ENCODE measurements around the gene PPP4R3A. TPM values are rescaled to one million over a fixed set of nuclear protein-coding genes. Genes with fewer than 3 reads are reported as not detected.

Gene PPP4R3A
- total and polyA plus RNA-seq, 2 experiments from 2014 or later, result 47.6 to 85.7 TPM

DNA sequence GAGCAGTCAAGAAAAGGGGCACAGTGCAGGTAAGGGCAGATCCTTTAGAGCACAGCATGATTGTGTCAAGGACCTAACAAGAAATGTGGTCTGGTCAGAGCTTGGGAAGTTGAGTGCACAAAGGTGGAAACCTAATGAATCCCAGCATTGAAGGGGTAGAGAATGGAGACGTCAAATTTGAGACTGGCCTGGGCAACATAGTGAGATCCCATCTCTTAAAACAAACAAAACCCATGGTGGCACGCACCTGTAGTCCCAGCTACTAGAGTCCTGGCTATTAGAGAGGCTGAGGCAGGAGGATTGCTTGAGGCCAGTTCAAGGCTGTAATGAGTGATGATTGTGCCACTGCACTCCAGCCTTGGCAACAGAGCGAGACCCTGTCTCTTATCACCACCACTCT is 55.5 kb downstream of the PPP4R3A start:
- H3K4me1 ChIP-seq (ENCODE audit: insufficient read depth), result no peaks in the 10 kb centered on the region
- H3K36me3 ChIP-seq (replicated peaks; ENCODE audit: insufficient read depth, low read depth), result no peaks in the 10 kb centered on the region
- no peak overlapping the region for H2AFZ ChIP-seq
- H3K9me3 ChIP-seq (ENCODE audit: low read depth), result no peaks in the 10 kb centered on the region
- H3K9me2 ChIP-seq (replicated peaks; ENCODE audit: insufficient read depth), result no peaks in the 10 kb centered on the region
- H3K4me2 ChIP-seq, result no peak overlapping the region
- WGBS (ENCODE audit: low lambda C conversion rate, missing lambda C conversion rate), result 98% methylated on average over 3 of the region's 3 CpGs
- H3K27ac ChIP-seq, result no peak overlapping the region
- no peak for TF ChIP-seq EZH2 (IDR thresholded peaks at IDR 0.05; ENCODE audit: borderline replicate concordance)
- no peak for TF ChIP-seq EZH2phosphoT487 (IDR thresholded peaks at IDR 0.05; ENCODE audit: low read depth, severe bottlenecking, unreplicated experiment)
- TF ChIP-seq CTCF (IDR thresholded peaks at IDR 0.05; ENCODE audit: poor library complexity), result no peak
- no peaks in the 10 kb centered on the region for H3K79me2 ChIP-seq
- no peak for DNase-seq (ENCODE audit: low spot score)
- no peaks in the 10 kb centered on the region for H3K27me3 ChIP-seq
- H3K4me3 ChIP-seq, result no peak overlapping the region
- H4K20me1 ChIP-seq (ENCODE audit: insufficient read depth, poor library complexity, severe bottlenecking), result no peaks in the 10 kb centered on the region

GRCh38 chr14:91454155-91454554 is 56.0 kb downstream of the PPP4R3A start:
- Histone ChIP-seq H3K36me3 (replicated peaks; ENCODE audit: insufficient read depth, low read depth) (no peaks in the 10 kb centered on the region), H3K27me3 (no peaks in the 10 kb centered on the region), H3K27ac (no peak overlapping the region), H3K4me3 (no peak overlapping the region), H4K20me1 (ENCODE audit: insufficient read depth, poor library complexity, severe bottlenecking) (no peaks in the 10 kb centered on the region), H3K9me2 (replicated peaks; ENCODE audit: insufficient read depth) (no peaks in the 10 kb centered on the region), H3K4me2 (no peak overlapping the region), H3K4me1 (ENCODE audit: insufficient read depth) (no peaks in the 10 kb centered on the region), H3K9me3 (ENCODE audit: low read depth) (no peaks in the 10 kb centered on the region), H3K79me2 (no peaks in the 10 kb centered on the region), H2AFZ (no peak overlapping the region)
- TF ChIP-seq EZH2 (IDR thresholded peaks at IDR 0.05; ENCODE audit: borderline replicate concordance), result no peak
- TF ChIP-seq CTCF (IDR thresholded peaks at IDR 0.05; ENCODE audit: poor library complexity), result no peak
- TF ChIP-seq EZH2phosphoT487 (IDR thresholded peaks at IDR 0.05; ENCODE audit: low read depth, severe bottlenecking, unreplicated experiment), result no peak
- DNase-seq (ENCODE audit: low spot score), result no peak

- Histone ChIP-seq H3K4me3 (no peak overlapping the region), H4K20me1 (ENCODE audit: insufficient read depth, poor library complexity, severe bottlenecking) (no peaks in the 10 kb centered on the region), H3K9me3 (ENCODE audit: low read depth) (no peaks in the 10 kb centered on the region), H3K79me2 (no peaks in the 10 kb centered on the region), H3K9me2 (replicated peaks; ENCODE audit: insufficient read depth) (no peaks in the 10 kb centered on the region), H3K4me2 (no peak overlapping the region), H3K36me3 (replicated peaks; ENCODE audit: insufficient read depth, low read depth) (no peaks in the 10 kb centered on the region), H2AFZ (no peak overlapping the region), H3K27me3 (no peaks in the 10 kb centered on the region), H3K27ac (no peak overlapping the region), H3K4me1 (ENCODE audit: insufficient read depth) (no peaks in the 10 kb centered on the region)
- no peak for DNase-seq (ENCODE audit: low spot score)
- no peak for TF ChIP-seq CTCF (IDR thresholded peaks at IDR 0.05; ENCODE audit: poor library complexity)
- no peak for TF ChIP-seq EZH2phosphoT487 (IDR thresholded peaks at IDR 0.05; ENCODE audit: low read depth, severe bottlenecking, unreplicated experiment)
- TF ChIP-seq EZH2 (IDR thresholded peaks at IDR 0.05; ENCODE audit: borderline replicate concordance), result no peak
- 87% methylated on average over 5 of the region's 5 CpGs for WGBS (ENCODE audit: low lambda C conversion rate, missing lambda C conversion rate)
These were observed 56.4 kb downstream of the PPP4R3A start for GRCh38 chr14:91453744-91454143.
